ENCODE data around the gene ADAD2. TPM values are rescaled to one million over a fixed set of nuclear protein-coding genes. Genes with fewer than 3 reads are reported as not detected.

ADAD2 gene
- total and polyA plus RNA-seq, 9 of the 15 experiments (the other 6 are each of a cell fraction or from before 2014, with no cell fraction given) = 0.07 TPM; not detected in 8

GRCh38 chr16:84144859-84145639 is 45.9 kb upstream of the ADAD2 start, which contains the start of the genes DNAAF1 and HSDL1 (continued):
- TF ChIP-seq HMBOX1 (IDR thresholded peaks at IDR 0.05) = no peak
- TF ChIP-seq TCF7L2 (IDR thresholded peaks at IDR 0.05; ENCODE audit: low read depth, low read length) = no peak
- peak; percentile 94 for TF ChIP-seq RBM22 (IDR thresholded peaks at IDR 0.05; ENCODE audit: low read depth, low read length, poor library complexity, severe bottlenecking)
- TF ChIP-seq POLR2G (IDR thresholded peaks at IDR 0.05; ENCODE audit: low read depth, low read length) = peak; percentile 69
- TF ChIP-seq, protein P1, sequence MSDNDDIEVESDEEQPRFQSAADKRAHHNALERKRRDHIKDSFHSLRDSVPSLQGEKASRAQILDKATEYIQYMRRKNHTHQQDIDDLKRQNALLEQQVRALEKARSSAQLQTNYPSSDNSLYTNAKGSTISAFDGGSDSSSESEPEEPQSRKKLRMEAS (CRISPR knock-in tag; IDR thresholded peaks at IDR 0.05) = peak; percentile 69; the same call in 1 of the 2 replicates
- TF ChIP-seq SOX6 (IDR thresholded peaks at IDR 0.05) = no peak
- TF ChIP-seq RBM25 (IDR thresholded peaks at IDR 0.05; ENCODE audit: low read depth, low read length, severe bottlenecking) = no peak
- no peak for TF ChIP-seq EP400 (IDR thresholded peaks at IDR 0.05)
- no peak for TF ChIP-seq ETS2 (tag; IDR thresholded peaks at IDR 0.05; ENCODE audit: borderline replicate concordance, poor library complexity, severe bottlenecking)
- peak; percentile 3 to 22 (median 9); a peak in 3 of 6 replicates for TF ChIP-seq CTCF (IDR thresholded peaks at IDR 0.05 in 2 of 3, conservative IDR thresholded peaks at IDR 0.05 in 1 of 3; ENCODE audit: insufficient read depth in 2 of 3, low read depth in 1 of 3, low read length in 3 of 3)
- TF ChIP-seq ZZZ3 (IDR thresholded peaks at IDR 0.05) = no peak
- no peak for TF ChIP-seq NR2C2 (CRISPR knock-in tag; IDR thresholded peaks at IDR 0.05)
- TF ChIP-seq NR2C2 (tag; IDR thresholded peaks at IDR 0.05) = peak; percentile 77
- TF ChIP-seq SP1 (CRISPR knock-in tag; IDR thresholded peaks at IDR 0.05) = 0 out of 2 replicates have a peak, but pooled peaks have one; percentile 19
- no peak for TF ChIP-seq EZH2 (IDR thresholded peaks at IDR 0.05; ENCODE audit: borderline replicate concordance, low read depth, low read length)
- peak; percentile 61 for TF ChIP-seq TAF1 (IDR thresholded peaks at IDR 0.05; ENCODE audit: control insufficient read depth, extremely low read depth, insufficient read depth, low read length, severe bottlenecking)
- no peak for TF ChIP-seq ETV6 (IDR thresholded peaks at IDR 0.05; ENCODE audit: borderline replicate concordance in 1 of 2, low read depth in 2 of 2, low read length in 1 of 2)
- no peak for TF ChIP-seq ETV6 (CRISPR knock-in tag; IDR thresholded peaks at IDR 0.05; ENCODE audit: borderline replicate concordance)
- peak; percentile 97 for TF ChIP-seq RFX1 (IDR thresholded peaks at IDR 0.05)
- no peak for TF ChIP-seq TAL1 (IDR thresholded peaks at IDR 0.05)
- 0 out of 2 replicates have a peak, but pooled peaks have one; percentile 8 for TF ChIP-seq LCOR (CRISPR knock-in tag; IDR thresholded peaks at IDR 0.05)
- no peak for TF ChIP-seq ZNF197 (CRISPR knock-in tag; IDR thresholded peaks at IDR 0.05; ENCODE audit: low read depth)
- peak; percentile 68 for TF ChIP-seq GATAD2B (IDR thresholded peaks at IDR 0.05; ENCODE audit: borderline replicate concordance)
- TF ChIP-seq, protein P2, sequence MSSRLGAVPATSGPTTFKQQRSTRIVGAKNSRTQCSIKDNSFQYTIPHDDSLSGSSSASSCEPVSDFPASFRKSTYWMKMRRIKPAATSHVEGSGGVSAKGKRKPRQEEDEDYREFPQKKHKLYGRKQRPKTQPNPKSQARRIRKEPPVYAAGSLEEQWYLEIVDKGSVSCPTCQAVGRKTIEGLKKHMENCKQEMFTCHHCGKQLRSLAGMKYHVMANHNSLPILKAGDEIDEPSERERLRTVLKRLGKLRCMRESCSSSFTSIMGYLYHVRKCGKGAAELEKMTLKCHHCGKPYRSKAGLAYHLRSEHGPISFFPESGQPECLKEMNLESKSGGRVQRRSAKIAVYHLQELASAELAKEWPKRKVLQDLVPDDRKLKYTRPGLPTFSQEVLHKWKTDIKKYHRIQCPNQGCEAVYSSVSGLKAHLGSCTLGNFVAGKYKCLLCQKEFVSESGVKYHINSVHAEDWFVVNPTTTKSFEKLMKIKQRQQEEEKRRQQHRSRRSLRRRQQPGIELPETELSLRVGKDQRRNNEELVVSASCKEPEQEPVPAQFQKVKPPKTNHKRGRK (tag; IDR thresholded peaks at IDR 0.05) = no peak
- TF ChIP-seq TRIM24 (IDR thresholded peaks at IDR 0.05) = no peak

Data from K562 (cell line).